GM18511 (cell line): ENCODE measurements around the gene ATP6V1G2.
"Not testable (repeated sequence)": the region's sequence is repeated elsewhere in the genome, so short reads cannot be mapped to it uniquely, and the experiment has no call there.

ENCODE experiments used
- ATAC-seq: cut with Tn5 transposase; IDR thresholded peaks from one replicate; pipeline ENCODE4 v1.9.1; 2021; ENCODE audit warnings: mild to moderate bottlenecking, moderate library complexity; ENCODE audit not compliant: unreplicated experiment

ATP6V1G2 gene

GRCh38 chr6:31575952-31576685 lies 29.7 kb upstream of the ATP6V1G2 start:
- ATAC-seq = no peak

GRCh38 chr6:31575335-31575901 lies 29.0 kb upstream of the ATP6V1G2 start, which contains the start of gene TNF:
Gene TNF, plus strand, starts transcription at chr6:31575565. Its CDS starts 177 bp downstream, at chr6:31575742.
- no peak for ATAC-seq

GRCh38 chr6:31574106-31575061 lies 28.0 kb upstream of the ATP6V1G2 start:
- no peak for ATAC-seq

- no peak for ATAC-seq
These were observed 27.1 kb upstream of the ATP6V1G2 start for GRCh38 chr6:31573239-31574105.

- ATAC-seq = peak; percentile 43
These were observed 25.9 kb upstream of the ATP6V1G2 start, which contains the start of gene LTA for GRCh38 chr6:31572041-31572911. Gene LTA, plus strand, starts transcription at chr6:31572289. Its CDS starts 454 bp downstream, at chr6:31572743.

- ATAC-seq = no peak
These were observed 23.6 kb upstream of the ATP6V1G2 start for GRCh38 chr6:31569861-31570536.

GRCh38 chr6:31568537-31568961 lies 22.1 kb upstream of the ATP6V1G2 start:
- peak; percentile 72 for ATAC-seq

- no peak for ATAC-seq
These were observed 21.3 kb upstream of the ATP6V1G2 start for GRCh38 chr6:31567531-31568370.

- no peak for ATAC-seq
These were observed 14.3 kb upstream of the ATP6V1G2 start for GRCh38 chr6:31560697-31561058.

- ATAC-seq = peak; percentile 70
These were observed 13.7 kb upstream of the ATP6V1G2 start for GRCh38 chr6:31559958-31560696.

GRCh38 chr6:31559606-31559957 lies 13.2 kb upstream of the ATP6V1G2 start:
- ATAC-seq = no peak

- ATAC-seq = no peak
These were observed 12.5 kb upstream of the ATP6V1G2 start for GRCh38 chr6:31558631-31559500.

- no peak for ATAC-seq
These were observed 11.9 kb upstream of the ATP6V1G2 start for GRCh38 chr6:31558318-31558625.

GRCh38 chr6:31557443-31558317 lies 11.3 kb upstream of the ATP6V1G2 start:
- ATAC-seq = no peak

- no peak for ATAC-seq
These were observed 9.9 kb upstream of the ATP6V1G2 start for GRCh38 chr6:31556307-31556706.

- ATAC-seq = not testable (repeated sequence)
These were observed 5.0 kb upstream of the ATP6V1G2 start for GRCh38 chr6:31551371-31551770.
